Measurements from ENCODE around the gene LAMTOR2. TPM values are rescaled to one million over a fixed set of nuclear protein-coding genes. Genes with fewer than 3 reads are reported as not detected.
A peak's percentile ranks its signal among the peaks of the same experiment; 100 is the strongest.

Gene LAMTOR2
- total and polyA plus RNA-seq, 2 experiments from 2014 or later: 67.3 to 108 TPM

DNA sequence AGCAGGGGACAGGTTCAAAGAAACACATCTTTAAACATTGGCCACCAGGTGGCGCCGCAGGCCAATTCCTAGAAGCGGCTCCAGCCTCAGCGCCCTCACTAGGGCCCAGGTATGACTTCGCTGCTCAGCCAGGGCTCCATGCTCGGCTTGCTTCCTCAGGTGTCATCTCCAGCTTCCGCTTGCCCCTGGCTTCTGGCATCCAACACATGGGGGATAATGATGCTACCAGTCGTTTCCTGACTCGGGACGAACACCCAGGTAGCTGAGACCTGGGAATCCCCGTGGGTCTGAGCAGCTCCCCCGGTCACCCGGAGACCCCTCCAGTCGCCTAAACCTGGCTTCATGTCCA, 36.2 kb downstream of the LAMTOR2 start:
- H3K4me1 Mint-ChIP-seq: peaks cover 28% of the 10 kb centered on the region
- H3K27me3 ChIP-seq (ENCODE audit: insufficient read depth): no peaks in the 10 kb centered on the region
- no peak overlapping the region for H3K4me3 ChIP-seq
- H3K27ac Mint-ChIP-seq: peak overlapping the region; percentile 68; the same call in 1 of the 2 replicates
- peaks cover 7% of the 10 kb centered on the region for H3F3A ChIP-seq (replicated peaks; ENCODE audit: low read depth)
- H3K4me3 Mint-ChIP-seq: no peak overlapping the region; the same call in 2 of the 3 replicates
- no peaks in the 10 kb centered on the region for H3K9me3 Mint-ChIP-seq
- TF ChIP-seq, protein P1, sequence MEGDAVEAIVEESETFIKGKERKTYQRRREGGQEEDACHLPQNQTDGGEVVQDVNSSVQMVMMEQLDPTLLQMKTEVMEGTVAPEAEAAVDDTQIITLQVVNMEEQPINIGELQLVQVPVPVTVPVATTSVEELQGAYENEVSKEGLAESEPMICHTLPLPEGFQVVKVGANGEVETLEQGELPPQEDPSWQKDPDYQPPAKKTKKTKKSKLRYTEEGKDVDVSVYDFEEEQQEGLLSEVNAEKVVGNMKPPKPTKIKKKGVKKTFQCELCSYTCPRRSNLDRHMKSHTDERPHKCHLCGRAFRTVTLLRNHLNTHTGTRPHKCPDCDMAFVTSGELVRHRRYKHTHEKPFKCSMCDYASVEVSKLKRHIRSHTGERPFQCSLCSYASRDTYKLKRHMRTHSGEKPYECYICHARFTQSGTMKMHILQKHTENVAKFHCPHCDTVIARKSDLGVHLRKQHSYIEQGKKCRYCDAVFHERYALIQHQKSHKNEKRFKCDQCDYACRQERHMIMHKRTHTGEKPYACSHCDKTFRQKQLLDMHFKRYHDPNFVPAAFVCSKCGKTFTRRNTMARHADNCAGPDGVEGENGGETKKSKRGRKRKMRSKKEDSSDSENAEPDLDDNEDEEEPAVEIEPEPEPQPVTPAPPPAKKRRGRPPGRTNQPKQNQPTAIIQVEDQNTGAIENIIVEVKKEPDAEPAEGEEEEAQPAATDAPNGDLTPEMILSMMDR (conservative IDR thresholded peaks at IDR 0.05; ENCODE audit: low read depth in 2 of 2): peak; percentile 83 to 94
- TF ChIP-seq CREB1 (CRISPR knock-in tag; IDR thresholded peaks at IDR 0.05; ENCODE audit: low read depth): 0 out of 2 replicates have a peak, but pooled peaks have one; percentile 25
- no peak for TF ChIP-seq ZNF331 (CRISPR knock-in tag; IDR thresholded peaks at IDR 0.05; ENCODE audit: low read depth)
- peaks cover 9% of the 10 kb centered on the region; the same call in 1 of the 2 replicates for H3K4me1 ChIP-seq (ENCODE audit: insufficient read depth)
- H3K9me2 ChIP-seq (ENCODE audit: insufficient read depth): no peaks in the 10 kb centered on the region
- H3K27me3 Mint-ChIP-seq (ENCODE audit: insufficient read depth, low read depth, poor library complexity): peaks cover 10% of the 10 kb centered on the region
- no peak overlapping the region for H2AFZ ChIP-seq
- no peaks in the 10 kb centered on the region for H3K36me3 ChIP-seq (ENCODE audit: insufficient read depth)
- 0 out of 2 replicates have a peak, but pooled peaks cover 2% of the 10 kb centered on the region for H3K79me2 ChIP-seq (replicated peaks; ENCODE audit: insufficient read depth)
- no peak overlapping the region for H3K27ac ChIP-seq (ENCODE audit: low read depth)
- ATAC-seq (peak; percentile 97), DNase-seq (ENCODE audit: low spot score) (peak; percentile 98)
- no peak overlapping the region for H3K4me2 ChIP-seq
- H4K20me1 ChIP-seq (replicated peaks; ENCODE audit: insufficient read depth): no peaks in the 10 kb centered on the region; the same call in 1 of the 2 replicates
- H3K36me3 Mint-ChIP-seq (ENCODE audit: low read depth): peaks cover 12% of the 10 kb centered on the region; the same call in 2 of the 3 replicates

DNA sequence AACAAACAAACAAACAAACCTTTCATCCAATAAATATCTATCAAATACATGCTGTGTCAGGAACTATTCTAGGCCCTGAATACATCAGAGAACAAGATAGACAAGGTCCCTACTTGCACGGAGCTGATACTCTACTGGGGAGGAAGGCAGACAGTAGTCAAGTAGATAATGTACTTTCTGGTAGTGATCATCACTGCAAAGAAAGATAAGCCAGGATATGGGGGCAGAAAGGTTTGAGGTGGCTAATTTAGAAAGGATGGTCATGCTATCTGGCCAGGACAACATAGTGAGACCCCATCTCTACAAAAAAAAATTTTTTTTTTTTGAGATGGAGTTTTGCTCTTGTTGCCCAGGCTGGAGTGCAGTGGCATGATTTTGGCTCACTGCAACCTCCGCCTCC, 37.0 kb downstream of the LAMTOR2 start:
- DNase-seq (ENCODE audit: low spot score) (no peak), ATAC-seq (no peak)
- H3K27me3 ChIP-seq (ENCODE audit: insufficient read depth): no peaks in the 10 kb centered on the region
- no peaks in the 10 kb centered on the region for H3K9me2 ChIP-seq (ENCODE audit: insufficient read depth)
- H3K4me2 ChIP-seq: no peak overlapping the region
- H3K27me3 Mint-ChIP-seq (ENCODE audit: insufficient read depth, low read depth, poor library complexity): peaks cover 6% of the 10 kb centered on the region
- no peaks in the 10 kb centered on the region for H3K9me3 Mint-ChIP-seq
- peaks cover 25% of the 10 kb centered on the region for H3K4me1 Mint-ChIP-seq
- H3K4me3 ChIP-seq: no peak overlapping the region
- H3K79me2 ChIP-seq (replicated peaks; ENCODE audit: insufficient read depth): 0 out of 2 replicates have a peak, but pooled peaks cover 2% of the 10 kb centered on the region
- peaks cover 16% of the 10 kb centered on the region for H3K4me1 ChIP-seq (ENCODE audit: insufficient read depth)
- H3F3A ChIP-seq (replicated peaks; ENCODE audit: low read depth): peaks cover 13% of the 10 kb centered on the region
- peaks cover 6% of the 10 kb centered on the region; the same call in 1 of the 2 replicates for H4K20me1 ChIP-seq (replicated peaks; ENCODE audit: insufficient read depth)
- H2AFZ ChIP-seq: no peak overlapping the region
- no peak overlapping the region for H3K27ac ChIP-seq (ENCODE audit: low read depth)
- H3K36me3 Mint-ChIP-seq (ENCODE audit: low read depth): peaks cover 12% of the 10 kb centered on the region; the same call in 2 of the 3 replicates
- no peak overlapping the region for H3K4me3 Mint-ChIP-seq
- H3K27ac Mint-ChIP-seq: no peak overlapping the region
- no peaks in the 10 kb centered on the region for H3K36me3 ChIP-seq (ENCODE audit: insufficient read depth)
- no peak for TF ChIP-seq NANOG (IDR thresholded peaks at IDR 0.05; ENCODE audit: borderline replicate concordance)
- TF ChIP-seq CREB1 (CRISPR knock-in tag; IDR thresholded peaks at IDR 0.05; ENCODE audit: low read depth): no peak
- TF ChIP-seq EZH2 (IDR thresholded peaks at IDR 0.05; ENCODE audit: low read depth, unreplicated experiment): no peak
- TF ChIP-seq STAT1 (IDR thresholded peaks at IDR 0.05; ENCODE audit: unreplicated experiment): no peak
- TF ChIP-seq ZNF114 (CRISPR knock-in tag; IDR thresholded peaks at IDR 0.05): no peak
- TF ChIP-seq POLR2AphosphoS5 (IDR thresholded peaks at IDR 0.05; ENCODE audit: low read depth): no peak
- TF ChIP-seq, protein P2, sequence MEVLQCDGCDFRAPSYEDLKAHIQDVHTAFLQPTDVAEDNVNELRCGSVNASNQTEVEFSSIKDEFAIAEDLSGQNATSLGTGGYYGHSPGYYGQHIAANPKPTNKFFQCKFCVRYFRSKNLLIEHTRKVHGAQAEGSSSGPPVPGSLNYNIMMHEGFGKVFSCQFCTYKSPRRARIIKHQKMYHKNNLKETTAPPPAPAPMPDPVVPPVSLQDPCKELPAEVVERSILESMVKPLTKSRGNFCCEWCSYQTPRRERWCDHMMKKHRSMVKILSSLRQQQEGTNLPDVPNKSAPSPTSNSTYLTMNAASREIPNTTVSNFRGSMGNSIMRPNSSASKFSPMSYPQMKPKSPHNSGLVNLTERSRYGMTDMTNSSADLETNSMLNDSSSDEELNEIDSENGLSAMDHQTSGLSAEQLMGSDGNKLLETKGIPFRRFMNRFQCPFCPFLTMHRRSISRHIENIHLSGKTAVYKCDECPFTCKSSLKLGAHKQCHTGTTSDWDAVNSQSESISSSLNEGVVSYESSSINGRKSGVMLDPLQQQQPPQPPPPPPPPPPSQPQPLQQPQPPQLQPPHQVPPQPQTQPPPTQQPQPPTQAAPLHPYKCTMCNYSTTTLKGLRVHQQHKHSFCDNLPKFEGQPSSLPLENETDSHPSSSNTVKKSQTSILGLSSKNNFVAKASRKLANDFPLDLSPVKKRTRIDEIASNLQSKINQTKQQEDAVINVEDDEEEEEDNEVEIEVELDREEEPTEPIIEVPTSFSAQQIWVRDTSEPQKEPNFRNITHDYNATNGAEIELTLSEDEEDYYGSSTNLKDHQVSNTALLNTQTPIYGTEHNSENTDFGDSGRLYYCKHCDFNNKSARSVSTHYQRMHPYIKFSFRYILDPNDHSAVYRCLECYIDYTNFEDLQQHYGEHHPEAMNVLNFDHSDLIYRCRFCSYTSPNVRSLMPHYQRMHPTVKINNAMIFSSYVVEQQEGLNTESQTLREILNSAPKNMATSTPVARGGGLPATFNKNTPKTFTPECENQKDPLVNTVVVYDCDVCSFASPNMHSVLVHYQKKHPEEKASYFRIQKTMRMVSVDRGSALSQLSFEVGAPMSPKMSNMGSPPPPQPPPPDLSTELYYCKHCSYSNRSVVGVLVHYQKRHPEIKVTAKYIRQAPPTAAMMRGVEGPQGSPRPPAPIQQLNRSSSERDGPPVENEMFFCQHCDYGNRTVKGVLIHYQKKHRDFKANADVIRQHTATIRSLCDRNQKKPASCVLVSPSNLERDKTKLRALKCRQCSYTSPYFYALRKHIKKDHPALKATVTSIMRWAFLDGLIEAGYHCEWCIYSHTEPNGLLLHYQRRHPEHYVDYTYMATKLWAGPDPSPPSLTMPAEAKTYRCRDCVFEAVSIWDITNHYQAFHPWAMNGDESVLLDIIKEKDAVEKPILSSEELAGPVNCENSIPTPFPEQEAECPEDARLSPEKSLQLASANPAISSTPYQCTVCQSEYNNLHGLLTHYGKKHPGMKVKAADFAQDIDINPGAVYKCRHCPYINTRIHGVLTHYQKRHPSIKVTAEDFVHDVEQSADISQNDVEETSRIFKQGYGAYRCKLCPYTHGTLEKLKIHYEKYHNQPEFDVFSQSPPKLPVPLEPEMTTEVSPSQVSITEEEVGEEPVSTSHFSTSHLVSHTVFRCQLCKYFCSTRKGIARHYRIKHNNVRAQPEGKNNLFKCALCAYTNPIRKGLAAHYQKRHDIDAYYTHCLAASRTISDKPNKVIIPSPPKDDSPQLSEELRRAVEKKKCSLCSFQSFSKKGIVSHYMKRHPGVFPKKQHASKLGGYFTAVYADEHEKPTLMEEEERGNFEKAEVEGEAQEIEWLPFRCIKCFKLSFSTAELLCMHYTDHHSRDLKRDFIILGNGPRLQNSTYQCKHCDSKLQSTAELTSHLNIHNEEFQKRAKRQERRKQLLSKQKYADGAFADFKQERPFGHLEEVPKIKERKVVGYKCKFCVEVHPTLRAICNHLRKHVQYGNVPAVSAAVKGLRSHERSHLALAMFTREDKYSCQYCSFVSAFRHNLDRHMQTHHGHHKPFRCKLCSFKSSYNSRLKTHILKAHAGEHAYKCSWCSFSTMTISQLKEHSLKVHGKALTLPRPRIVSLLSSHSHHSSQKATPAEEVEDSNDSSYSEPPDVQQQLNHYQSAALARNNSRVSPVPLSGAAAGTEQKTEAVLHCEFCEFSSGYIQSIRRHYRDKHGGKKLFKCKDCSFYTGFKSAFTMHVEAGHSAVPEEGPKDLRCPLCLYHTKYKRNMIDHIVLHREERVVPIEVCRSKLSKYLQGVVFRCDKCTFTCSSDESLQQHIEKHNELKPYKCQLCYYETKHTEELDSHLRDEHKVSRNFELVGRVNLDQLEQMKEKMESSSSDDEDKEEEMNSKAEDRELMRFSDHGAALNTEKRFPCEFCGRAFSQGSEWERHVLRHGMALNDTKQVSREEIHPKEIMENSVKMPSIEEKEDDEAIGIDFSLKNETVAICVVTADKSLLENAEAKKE (CRISPR knock-in tag; IDR thresholded peaks at IDR 0.05): no peak
- TF ChIP-seq, protein P3, sequence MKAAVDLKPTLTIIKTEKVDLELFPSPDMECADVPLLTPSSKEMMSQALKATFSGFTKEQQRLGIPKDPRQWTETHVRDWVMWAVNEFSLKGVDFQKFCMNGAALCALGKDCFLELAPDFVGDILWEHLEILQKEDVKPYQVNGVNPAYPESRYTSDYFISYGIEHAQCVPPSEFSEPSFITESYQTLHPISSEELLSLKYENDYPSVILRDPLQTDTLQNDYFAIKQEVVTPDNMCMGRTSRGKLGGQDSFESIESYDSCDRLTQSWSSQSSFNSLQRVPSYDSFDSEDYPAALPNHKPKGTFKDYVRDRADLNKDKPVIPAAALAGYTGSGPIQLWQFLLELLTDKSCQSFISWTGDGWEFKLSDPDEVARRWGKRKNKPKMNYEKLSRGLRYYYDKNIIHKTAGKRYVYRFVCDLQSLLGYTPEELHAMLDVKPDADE (IDR thresholded peaks at IDR 0.05): no peak
- TF ChIP-seq EZH2phosphoT487 (IDR thresholded peaks at IDR 0.05; ENCODE audit: unreplicated experiment): no peak
